T-cell (primary cell): Measurements from ENCODE around the gene TULP4. TPM values are rescaled to one million over a fixed set of nuclear protein-coding genes. Genes with fewer than 3 reads are reported as not detected.

Experiments
- ATAC-seq, 4 experiments: fragments of 200-7000 bp in 3 of 4; fragments of 150-1000 bp in 1 of 4; cut with Tn5 transposase; replicated peaks in 1 of 4; 1 replicate in 3 of 4; 2 replicates in 1 of 4; pipeline ENCODE4 v1.10.0; 2021; ENCODE audit warnings: moderate library complexity in 3 of 4, mild to moderate bottlenecking in 2 of 4, moderate number of reproducible peaks in 1 of 4
- CTCF ChIA-PET, 2 donors: fragments of 300-600 bp; sonication (Branson Sonifier 250); formaldehyde crosslinking; loops; one replicate each; lab custom pipeline; 2022; ENCODE audit warnings: antibody characterized with exemption in 2 of 2; lab: Charles Lee
- POLR2A ChIA-PET, 2 donors: fragments of 300-600 bp; sonication (Branson Sonifier 250); formaldehyde crosslinking; loops; one replicate each; lab custom pipeline; 2022; ENCODE audit warnings: antibody characterized with exemption in 2 of 2; lab: Charles Lee
- DNase-seq, 35 experiments: peaks; one replicate each; pipeline versions ENCODE4 v3.0.0 to v3.0.0-alpha.2; 2013 to 2023
- H3K27ac ChIP-seq: one replicate; pipeline ENCODE4 v1.5.1; 2013; ENCODE audit warnings: low read length
- H3K27me3 ChIP-seq, 2 experiments: replicated peaks in 1 of 2; 1 replicate in 1 of 2; 2 replicates in 1 of 2; pipeline versions ENCODE4 v1.6.1 to v1.7.0; 2013; ENCODE audit warnings: low read length in 1 of 2, mixed read lengths in 1 of 2; ENCODE audit not compliant: control insufficient read depth in 2 of 2, insufficient read depth in 2 of 2; ENCODE audit errors: extremely low read depth in 1 of 2
- H3K36me3 ChIP-seq, 2 donors: 1 replicate in 1 of 2; 2 replicates in 1 of 2; pipeline versions ENCODE4 v1.6.1 to v1.7.0; 2013; ENCODE audit warnings: low read length in 1 of 2; ENCODE audit not compliant: control insufficient read depth in 2 of 2, insufficient read depth in 1 of 2; ENCODE audit errors: extremely low read depth in 1 of 2
- H3K4me1 ChIP-seq, 2 experiments: 1 replicate in 1 of 2; 2 replicates in 1 of 2; pipeline versions ENCODE4 v1.6.1 to v1.7.0; 2013; ENCODE audit warnings: low read length in 2 of 2, mixed read lengths in 1 of 2; ENCODE audit not compliant: insufficient read depth in 2 of 2, control insufficient read depth in 1 of 2; ENCODE audit errors: extremely low read depth in 1 of 2
- H3K4me3 ChIP-seq, 2 donors: 1 replicate in 1 of 2; 2 replicates in 1 of 2; pipeline versions ENCODE4 v1.5.1 to v1.7.0; 2013; ENCODE audit warnings: mild to moderate bottlenecking in 2 of 2, low read length in 1 of 2, moderate library complexity in 1 of 2; ENCODE audit not compliant: control insufficient read depth in 1 of 2; ENCODE audit errors: extremely low read depth in 1 of 2
- H3K9me3 ChIP-seq: 2 replicates; pipeline ENCODE4 v1.7.0; 2013
- H3K27ac Mint-ChIP-seq, 2 donors: one replicate each; pipeline ENCODE4 v1.8.0; 2020 to 2021; ENCODE audit warnings: mild to moderate bottlenecking in 2 of 2, mixed read lengths in 2 of 2
- H3K27me3 Mint-ChIP-seq, 2 donors: one replicate each; pipeline ENCODE4 v1.8.0; 2021 to 2022; ENCODE audit warnings: mixed read lengths in 2 of 2
- H3K36me3 Mint-ChIP-seq: one replicate; pipeline ENCODE4 v1.8.0; 2021; ENCODE audit warnings: mixed read lengths
- H3K4me1 Mint-ChIP-seq, 3 donors: one replicate each; pipeline ENCODE4 v1.8.0; 2020 to 2022; ENCODE audit warnings: mixed read lengths in 3 of 3, mild to moderate bottlenecking in 1 of 3
- H3K4me3 Mint-ChIP-seq, 3 donors: one replicate each; pipeline ENCODE4 v1.8.0; 2020 to 2022; ENCODE audit warnings: mild to moderate bottlenecking in 3 of 3, mixed read lengths in 3 of 3, moderate library complexity in 3 of 3
- H3K9me3 Mint-ChIP-seq, 3 donors: one replicate each; pipeline ENCODE4 v1.8.0; 2020 to 2022; ENCODE audit warnings: mixed read lengths in 3 of 3
- WGBS: methylation state at CpG from one replicate; pipeline ENCODE4 v1.1.5; 2013; ENCODE audit warnings: missing lambda C conversion rate; ENCODE audit not compliant: insufficient coverage; 5-methylcytosine and 5-hydroxymethylcytosine counted together
- total RNA-seq, 35 experiments: library from RNA in 6 of 35; stranded (reverse) in 6 of 35; fragments of 120-200 nt in 1 of 35; gene quantifications; one replicate each; pipeline versions ENCODE4 v1.2.1 to v1.2.4 and lab custom pipeline; 2013 to 2026

The TULP4 gene
- total RNA-seq, 5 donors from 2014 or later (not counting 1 experiment from before 2014, with no cell fraction given): 62.9 to 85.1 (median 76.1) TPM

DNA sequence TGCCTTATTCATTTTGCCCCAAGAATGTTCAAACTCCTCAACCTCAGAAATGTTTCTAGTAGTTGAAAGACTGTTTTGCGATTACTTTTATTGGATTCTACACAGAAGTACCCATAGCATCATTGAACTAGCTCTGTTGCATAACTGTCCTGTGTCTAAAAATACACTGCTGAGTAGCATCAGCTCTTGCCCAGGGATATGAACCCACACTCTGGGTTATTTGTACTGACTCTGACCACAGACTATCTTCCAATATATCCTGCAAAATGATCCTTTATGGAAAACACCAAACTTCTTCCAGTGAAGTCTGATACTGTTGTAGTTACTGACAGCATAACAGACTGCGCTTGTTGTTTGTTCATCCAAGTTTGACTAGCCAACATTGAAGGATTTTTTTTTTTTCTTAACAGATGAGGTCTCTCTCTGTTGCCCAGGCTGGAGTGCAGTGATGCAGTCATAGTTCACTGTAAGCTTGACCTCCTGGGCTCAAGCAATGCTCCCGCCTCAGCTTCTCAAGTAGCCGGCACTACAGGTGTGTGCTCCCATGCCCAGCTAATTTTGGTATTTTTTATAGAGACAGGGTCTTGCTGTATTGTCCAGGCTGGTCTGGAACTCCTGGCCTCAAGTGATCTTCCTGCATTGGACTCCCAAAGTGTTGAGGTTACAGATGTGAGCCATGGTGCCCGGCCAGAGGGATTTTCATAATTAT is 49.9 kb downstream of the TULP4 start:
- CTCF ChIA-PET: interaction anchor here in 1 of 2 donors (1.5 kb wide), 1 partner anchor 148 kb away, joined by 3 read pairs; no protein-coding TSS in a partner anchor
- no peak for ATAC-seq
- H3K4me1 ChIP-seq: peaks cover 9 to 12% of the 10 kb centered on the region in 2 experiments
- no peaks in the 10 kb centered on the region for H3K27me3 ChIP-seq
- WGBS: 100% methylated on average over 3 of the region's 5 CpGs
- Mint-ChIP-seq H3K36me3 (peaks cover 16% of the 10 kb centered on the region), H3K27me3 (no peaks in the 10 kb centered on the region), H3K27ac (no peak overlapping the region), H3K4me1 (peaks cover 35 to 48% (median 42%) of the 10 kb centered on the region in 3 donors), H3K4me3 (no peak overlapping the region), H3K9me3 (no peaks in the 10 kb centered on the region)
- H3K27ac ChIP-seq: no peak overlapping the region
- no peaks in the 10 kb centered on the region for H3K9me3 ChIP-seq
- POLR2A ChIA-PET: no interaction called here
- H3K36me3 ChIP-seq: no peaks in the 10 kb centered on the region
- no peak overlapping the region for H3K4me3 ChIP-seq
- DNase-seq: no peak

DNA sequence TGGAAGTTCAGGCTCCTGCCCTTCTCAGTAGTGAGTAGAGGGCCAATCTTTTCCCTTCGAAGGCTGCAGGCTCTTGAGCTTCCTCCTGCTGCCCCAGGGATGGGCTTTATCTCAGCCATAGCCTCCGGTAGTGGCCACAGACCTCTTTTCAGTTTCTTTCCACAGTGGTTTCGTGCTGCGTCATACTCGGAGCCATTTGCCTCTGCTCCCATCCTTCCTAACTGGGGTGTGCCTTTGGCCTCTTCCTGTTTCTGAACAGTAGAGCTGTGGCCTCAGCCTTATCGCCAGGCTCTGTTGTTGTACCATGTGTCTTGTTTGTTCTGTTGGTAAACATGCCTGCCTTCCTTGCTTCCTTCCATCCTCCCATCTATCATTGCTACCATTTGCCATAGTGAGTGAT is 54.1 kb downstream of the TULP4 start:
- H3K27ac Mint-ChIP-seq: no peak overlapping the region
- H3K36me3 Mint-ChIP-seq: peaks cover 16% of the 10 kb centered on the region
- Histone ChIP-seq H3K4me1 (no peaks in the 10 kb centered on the region), H3K27ac (no peak overlapping the region), H3K9me3 (no peaks in the 10 kb centered on the region), H3K4me3 (no peak overlapping the region), H3K27me3 (no peaks in the 10 kb centered on the region), H3K36me3 (no peaks in the 10 kb centered on the region)
- no peak overlapping the region for H3K4me3 Mint-ChIP-seq
- no peaks in the 10 kb centered on the region for H3K27me3 Mint-ChIP-seq
- ChIA-PET POLR2A (no interaction called here), CTCF (no interaction called here)
- 80% methylated on average over 1 of the region's 6 CpGs for WGBS
- no peak for DNase-seq
- peaks cover 6 to 14% (median 11%) of the 10 kb centered on the region in 3 donors for H3K4me1 Mint-ChIP-seq
- no peaks in the 10 kb centered on the region for H3K9me3 Mint-ChIP-seq
- ATAC-seq: no peak

DNA sequence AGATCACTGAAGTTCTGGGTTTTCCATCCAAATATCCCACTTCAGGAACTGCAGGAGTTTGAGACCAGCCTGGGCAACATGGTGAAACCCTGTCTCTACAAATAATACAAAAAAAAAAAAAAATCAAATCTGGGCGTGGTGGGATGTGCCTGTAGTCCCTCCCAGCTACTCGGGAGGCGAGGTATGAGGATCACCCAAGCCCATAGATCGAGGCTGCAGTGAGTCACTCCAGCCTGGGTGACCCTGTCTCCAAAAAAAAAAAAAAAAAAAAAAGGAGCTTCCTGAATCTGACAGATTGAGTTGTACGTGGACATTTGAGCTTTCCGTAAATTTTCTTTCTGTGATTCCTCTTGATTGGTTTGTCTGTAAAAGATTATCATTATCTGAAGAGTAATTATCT is 55.6 kb downstream of the TULP4 start:
- no peak overlapping the region for H3K27ac ChIP-seq
- no peaks in the 10 kb centered on the region for H3K36me3 ChIP-seq
- ATAC-seq (no peak), DNase-seq (no peak)
- H3K27me3 Mint-ChIP-seq: no peaks in the 10 kb centered on the region
- H3K27me3 ChIP-seq: no peaks in the 10 kb centered on the region
- no peak overlapping the region for H3K4me3 ChIP-seq
- H3K4me1 ChIP-seq: no peaks in the 10 kb centered on the region
- ChIA-PET POLR2A (interaction anchor here (0.6 to 0.7 kb wide), 4 partner anchors 28 to 281 kb away, joined by 3 to 10 read pairs (median 4); no protein-coding TSS in a partner anchor), CTCF (interaction anchor here in 1 of 2 donors (0.6 to 0.9 kb wide), 3 partner anchors 19 to 572 kb away, joined by 3 to 6 read pairs (median 3); no protein-coding TSS in a partner anchor)
- no peak overlapping the region for H3K27ac Mint-ChIP-seq
- no peak overlapping the region for H3K4me3 Mint-ChIP-seq
- 93% methylated on average over 3 of the region's 6 CpGs for WGBS
- no peaks in the 10 kb centered on the region for H3K9me3 ChIP-seq
- H3K9me3 Mint-ChIP-seq: no peaks in the 10 kb centered on the region
- H3K4me1 Mint-ChIP-seq: peaks cover 8 to 11% (median 10%) of the 10 kb centered on the region in 3 donors
- peaks cover 16% of the 10 kb centered on the region for H3K36me3 Mint-ChIP-seq

DNA sequence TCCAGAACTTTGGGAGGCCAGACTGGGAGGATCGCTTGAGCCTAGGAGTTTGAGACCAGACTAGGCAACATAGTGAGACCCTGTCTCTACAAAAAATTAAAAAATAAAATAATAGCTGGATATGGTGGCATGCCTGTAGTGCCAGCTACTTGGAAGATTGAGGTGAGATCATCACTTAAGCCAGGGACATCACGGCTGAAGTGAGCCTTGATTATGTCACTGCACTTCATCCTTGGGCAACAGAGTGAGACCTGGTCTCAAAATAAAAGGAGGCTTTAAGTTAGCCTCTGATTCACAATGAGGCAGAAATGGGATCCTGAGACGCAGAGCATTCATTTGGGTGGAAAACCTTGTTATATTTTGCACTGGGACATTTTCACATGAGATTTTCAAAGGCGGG is 57.0 kb downstream of the TULP4 start:
- DNase-seq (no peak), ATAC-seq (no peak)
- Mint-ChIP-seq H3K9me3 (no peaks in the 10 kb centered on the region), H3K4me1 (peaks cover 9 to 11% (median 10%) of the 10 kb centered on the region in 3 donors), H3K4me3 (no peak overlapping the region), H3K27ac (no peak overlapping the region), H3K36me3 (peaks cover 15% of the 10 kb centered on the region), H3K27me3 (no peaks in the 10 kb centered on the region)
- Histone ChIP-seq H3K9me3 (no peaks in the 10 kb centered on the region), H3K27ac (no peak overlapping the region), H3K4me3 (no peak overlapping the region), H3K4me1 (no peaks in the 10 kb centered on the region), H3K27me3 (no peaks in the 10 kb centered on the region), H3K36me3 (no peaks in the 10 kb centered on the region)
- 97% methylated on average over 3 of the region's 4 CpGs for WGBS
- POLR2A ChIA-PET: no interaction called here
- CTCF ChIA-PET: no interaction called here

DNA sequence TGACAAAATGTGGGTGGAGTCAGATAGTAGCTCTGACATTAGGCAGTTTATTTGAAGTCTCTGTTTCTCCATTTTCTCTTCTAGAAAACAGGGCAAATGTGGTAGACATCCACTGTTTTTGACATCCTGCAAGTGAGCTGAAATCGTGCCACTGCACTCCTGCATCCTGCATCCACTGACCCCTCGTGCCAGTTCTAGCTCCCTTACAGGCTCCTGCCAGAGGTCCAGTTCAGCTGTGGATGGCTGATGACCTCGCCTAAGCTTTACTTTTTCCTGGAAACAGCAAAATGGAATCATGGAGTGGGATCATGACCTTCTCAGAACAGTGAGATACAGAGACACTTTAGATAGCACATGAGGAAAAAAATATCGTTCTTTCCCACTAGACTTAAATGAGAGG is 58.5 kb downstream of the TULP4 start:
- CTCF ChIA-PET: no interaction called here
- no peak overlapping the region for H3K4me3 Mint-ChIP-seq
- H3K36me3 Mint-ChIP-seq: peaks cover 17% of the 10 kb centered on the region
- no peaks in the 10 kb centered on the region for H3K36me3 ChIP-seq
- no peaks in the 10 kb centered on the region for H3K27me3 ChIP-seq
- POLR2A ChIA-PET: no interaction called here
- H3K4me1 ChIP-seq: no peaks in the 10 kb centered on the region
- no peak for ATAC-seq
- DNase-seq: no peak
- H3K4me1 Mint-ChIP-seq: peaks cover 9 to 19% (median 12%) of the 10 kb centered on the region in 3 donors
- H3K9me3 Mint-ChIP-seq: no peaks in the 10 kb centered on the region
- no peaks in the 10 kb centered on the region for H3K9me3 ChIP-seq
- H3K4me3 ChIP-seq: no peak overlapping the region
- H3K27ac ChIP-seq: no peak overlapping the region
- no peak overlapping the region for H3K27ac Mint-ChIP-seq
- WGBS: 97% methylated on average over 3 of the region's 4 CpGs
- no peaks in the 10 kb centered on the region for H3K27me3 Mint-ChIP-seq

DNA sequence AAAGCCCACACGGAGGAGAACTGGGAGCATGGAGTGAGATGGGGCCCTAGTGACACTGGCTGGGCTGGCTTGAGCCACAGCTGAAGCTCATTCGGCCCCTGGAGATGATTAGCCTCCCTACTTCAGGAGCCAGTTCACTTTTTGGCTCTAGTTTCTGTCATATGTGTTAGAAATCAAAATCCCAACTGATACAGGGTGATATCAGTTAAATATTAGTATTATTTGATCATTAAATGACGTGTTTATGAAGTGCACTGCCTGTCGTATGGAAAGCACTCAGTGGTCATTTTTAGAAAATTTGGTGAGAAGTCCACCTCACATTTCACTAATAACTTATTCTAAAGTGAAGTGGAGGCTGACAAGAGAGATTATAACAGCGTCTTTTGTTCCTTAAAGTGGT is 59.0 kb downstream of the TULP4 start:
- Mint-ChIP-seq H3K27ac (no peak overlapping the region), H3K36me3 (peaks cover 19% of the 10 kb centered on the region), H3K27me3 (no peaks in the 10 kb centered on the region), H3K9me3 (no peaks in the 10 kb centered on the region), H3K4me1 (peaks cover 7 to 19% (median 9%) of the 10 kb centered on the region in 3 donors), H3K4me3 (no peak overlapping the region)
- Histone ChIP-seq H3K27me3 (no peaks in the 10 kb centered on the region), H3K4me3 (no peak overlapping the region), H3K36me3 (no peaks in the 10 kb centered on the region), H3K4me1 (no peaks in the 10 kb centered on the region), H3K9me3 (no peaks in the 10 kb centered on the region), H3K27ac (no peak overlapping the region)
- ChIA-PET POLR2A (no interaction called here), CTCF (interaction anchor here in 1 of 2 donors (0.6 to 0.7 kb wide), 2 partner anchors 10 to 13 kb away, joined by 4 to 5 read pairs; no protein-coding TSS in a partner anchor)
- no peak for DNase-seq
- no CpG with 5 or more reads among the region's 5 CpGs for WGBS
- no peak for ATAC-seq
